GM18951 (cell line): ENCODE data around the gene AMMECR1.

Source experiments
- POLR2A ChIP-seq: IDR thresholded peaks from 4 replicates; pipeline ENCODE4 v1.6.1; 2011; ENCODE audit warnings: mild to moderate bottlenecking; ENCODE audit not compliant: insufficient read length, insufficient read depth; ENCODE audit errors: extremely low read depth
- in situ Hi-C: fragments of 300-500 bp; cut with MboI; formaldehyde crosslinking; loops from one replicate; pipeline ENCODE4 v1.12.0; 2022; ENCODE audit warnings: low sequenced_read_pairs, mixed read lengths, inconsistent platforms; ENCODE audit not compliant: unreplicated experiment

Gene AMMECR1

GRCh38 chrX:110204986-110205385 lies 112.9 kb downstream of the AMMECR1 start:
- no peak for TF ChIP-seq POLR2A
- in situ Hi-C loops = no loop called here

- in situ Hi-C loops = no loop called here
- no peak for TF ChIP-seq POLR2A
Measured at GRCh38 chrX:110201799-110202198, 116.1 kb downstream of the AMMECR1 start.

- in situ Hi-C loops = no loop called here
- TF ChIP-seq POLR2A = no peak
Measured at GRCh38 chrX:110194977-110195376, 122.9 kb downstream of the AMMECR1 start.

GRCh38 chrX:110192516-110192915 lies 125.4 kb downstream of the AMMECR1 start:
- in situ Hi-C loops = no loop called here
- TF ChIP-seq POLR2A = no peak

GRCh38 chrX:110188701-110189558 lies 129.0 kb downstream of the AMMECR1 start:
- TF ChIP-seq POLR2A = no peak
- in situ Hi-C loops = no loop called here

GRCh38 chrX:110183314-110183713 lies 134.6 kb downstream of the AMMECR1 start:
- no peak for TF ChIP-seq POLR2A
- in situ Hi-C loops = no loop called here

- in situ Hi-C loops = no loop called here
- no peak for TF ChIP-seq POLR2A
Measured at GRCh38 chrX:110182865-110183264, 135.0 kb downstream of the AMMECR1 start.

GRCh38 chrX:110182362-110182761 lies 135.5 kb downstream of the AMMECR1 start:
- TF ChIP-seq POLR2A = no peak
- in situ Hi-C loops = no loop called here

- in situ Hi-C loops = no loop called here
- TF ChIP-seq POLR2A = no peak
Measured at GRCh38 chrX:110181459-110182137, 136.3 kb downstream of the AMMECR1 start.

GRCh38 chrX:110180928-110181310 lies 137.0 kb downstream of the AMMECR1 start:
- in situ Hi-C loops = no loop called here
- no peak for TF ChIP-seq POLR2A

- in situ Hi-C loops = no loop called here
- TF ChIP-seq POLR2A = no peak
Measured at GRCh38 chrX:110180176-110180927, 137.5 kb downstream of the AMMECR1 start.

GRCh38 chrX:110178179-110178865 lies 139.6 kb downstream of the AMMECR1 start:
- no peak for TF ChIP-seq POLR2A
- in situ Hi-C loops = no loop called here

- in situ Hi-C loops = no loop called here
- no peak for TF ChIP-seq POLR2A
Measured at GRCh38 chrX:110175696-110176095, 142.2 kb downstream of the AMMECR1 start.
